ENCODE results near the gene BLACAT1. TPM values are rescaled to one million over a fixed set of nuclear protein-coding genes. Genes with fewer than 3 reads are reported as not detected.
"Not testable (repeated sequence)": the region's sequence is repeated elsewhere in the genome, so short reads cannot be mapped to it uniquely, and the experiment has no call there.

The BLACAT1 gene
- total RNA-seq, 3 donors from 2014 or later: 0.14 to 0.46 (median 0.19) TPM

DNA sequence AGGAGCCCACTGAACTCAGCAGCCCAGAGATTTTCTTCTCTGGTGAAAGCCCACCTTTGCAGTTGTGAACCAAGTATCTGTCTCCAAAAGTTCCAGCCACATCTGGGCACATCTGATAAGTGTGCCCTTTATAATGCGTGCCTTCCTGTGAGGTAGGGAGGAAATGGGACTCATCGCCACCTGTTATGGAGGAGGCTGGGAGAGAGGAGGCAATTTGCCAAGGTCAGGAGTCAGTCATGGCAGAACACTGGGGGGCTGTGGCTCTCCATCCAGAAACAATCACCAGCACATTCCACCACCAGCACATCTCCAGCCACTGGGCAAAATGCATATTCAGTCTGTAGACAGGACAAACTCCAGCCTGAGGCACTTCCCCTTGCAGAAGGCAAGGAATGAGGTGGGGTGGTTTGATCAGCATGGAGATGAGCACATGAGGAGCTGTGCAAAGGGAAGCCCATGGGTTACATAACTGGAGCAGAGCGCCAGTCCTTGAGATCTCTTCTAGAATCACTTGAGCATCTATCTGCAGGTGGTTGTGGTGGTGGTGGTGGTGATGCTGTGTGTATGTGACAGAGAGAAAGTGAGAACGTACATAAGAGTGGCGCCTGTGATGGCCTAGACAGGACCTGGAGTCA is 19.0 kb downstream of the BLACAT1 start:
- no peaks in the 10 kb centered on the region for H3K36me3 ChIP-seq (ENCODE audit: low read depth)
- H3K9me3 ChIP-seq: no peaks in the 10 kb centered on the region
- no peak overlapping the region for H3K4me3 ChIP-seq
- intact Hi-C loops (cut with DNase I, micrococcal nuclease): no loop called here
- ATAC-seq: no peak
- H3K4me1 ChIP-seq (ENCODE audit: low read depth): peaks cover 30% of the 10 kb centered on the region
- TF ChIP-seq, protein P1, sequence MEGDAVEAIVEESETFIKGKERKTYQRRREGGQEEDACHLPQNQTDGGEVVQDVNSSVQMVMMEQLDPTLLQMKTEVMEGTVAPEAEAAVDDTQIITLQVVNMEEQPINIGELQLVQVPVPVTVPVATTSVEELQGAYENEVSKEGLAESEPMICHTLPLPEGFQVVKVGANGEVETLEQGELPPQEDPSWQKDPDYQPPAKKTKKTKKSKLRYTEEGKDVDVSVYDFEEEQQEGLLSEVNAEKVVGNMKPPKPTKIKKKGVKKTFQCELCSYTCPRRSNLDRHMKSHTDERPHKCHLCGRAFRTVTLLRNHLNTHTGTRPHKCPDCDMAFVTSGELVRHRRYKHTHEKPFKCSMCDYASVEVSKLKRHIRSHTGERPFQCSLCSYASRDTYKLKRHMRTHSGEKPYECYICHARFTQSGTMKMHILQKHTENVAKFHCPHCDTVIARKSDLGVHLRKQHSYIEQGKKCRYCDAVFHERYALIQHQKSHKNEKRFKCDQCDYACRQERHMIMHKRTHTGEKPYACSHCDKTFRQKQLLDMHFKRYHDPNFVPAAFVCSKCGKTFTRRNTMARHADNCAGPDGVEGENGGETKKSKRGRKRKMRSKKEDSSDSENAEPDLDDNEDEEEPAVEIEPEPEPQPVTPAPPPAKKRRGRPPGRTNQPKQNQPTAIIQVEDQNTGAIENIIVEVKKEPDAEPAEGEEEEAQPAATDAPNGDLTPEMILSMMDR (IDR thresholded peaks at IDR 0.05): no peak
- DNase-seq: no peak

DNA sequence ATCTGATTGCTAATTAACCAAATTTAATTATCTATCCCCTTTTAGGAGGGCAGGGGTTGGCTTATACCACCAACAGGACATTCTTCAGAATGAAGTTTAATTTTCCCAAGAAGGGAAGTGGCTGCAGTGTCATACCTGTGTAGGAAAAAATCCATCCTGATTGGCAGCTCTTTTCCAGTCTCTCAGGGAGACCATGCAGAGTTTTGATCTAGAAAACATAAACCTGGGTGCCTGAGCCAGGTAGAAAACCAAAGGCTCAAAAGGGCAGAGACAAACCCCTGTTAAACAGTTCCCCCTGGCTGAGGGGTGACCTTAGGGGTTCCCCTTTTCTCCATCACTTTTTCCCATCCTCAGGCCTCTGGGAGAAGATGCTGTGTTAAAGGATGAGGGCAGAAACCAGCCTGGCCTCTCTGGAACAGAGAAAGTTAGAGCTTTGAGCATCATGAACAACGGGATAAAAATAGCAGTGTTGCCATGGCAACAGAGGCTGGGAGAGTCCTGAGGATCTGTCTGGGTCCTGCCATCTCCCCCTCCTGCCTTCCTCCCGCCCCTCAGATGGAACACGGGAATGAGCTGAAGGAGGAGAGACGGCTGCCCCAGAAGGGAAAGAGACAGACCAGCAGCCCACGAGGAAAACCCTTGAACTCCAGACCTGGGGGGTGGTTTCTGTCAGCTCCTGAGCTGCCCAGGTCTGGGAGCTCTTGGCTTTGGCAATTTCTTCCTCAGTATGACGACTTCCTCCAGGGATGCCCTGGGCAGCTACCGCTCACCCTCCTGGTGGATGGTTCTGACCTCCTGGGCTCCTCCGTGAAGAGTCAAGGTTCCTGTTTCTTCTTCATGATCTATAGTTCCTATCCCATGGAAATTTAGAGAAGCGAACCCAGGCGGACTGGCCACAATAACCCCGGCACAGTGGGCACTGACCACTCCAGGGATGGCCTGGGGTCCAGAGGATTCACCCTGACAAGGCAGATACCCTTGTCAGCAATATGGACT is 20.0 kb downstream of the BLACAT1 start:
- TF ChIP-seq, protein P1 (IDR thresholded peaks at IDR 0.05): no peak
- intact Hi-C loops (cut with DNase I, micrococcal nuclease): no loop called here
- Histone ChIP-seq H3K4me3 (no peak overlapping the region), H3K9me3 (no peaks in the 10 kb centered on the region), H3K36me3 (ENCODE audit: low read depth) (no peaks in the 10 kb centered on the region), H3K4me1 (ENCODE audit: low read depth) (peaks cover 22% of the 10 kb centered on the region)
- DNase-seq: no peak
- no peak for ATAC-seq

DNA sequence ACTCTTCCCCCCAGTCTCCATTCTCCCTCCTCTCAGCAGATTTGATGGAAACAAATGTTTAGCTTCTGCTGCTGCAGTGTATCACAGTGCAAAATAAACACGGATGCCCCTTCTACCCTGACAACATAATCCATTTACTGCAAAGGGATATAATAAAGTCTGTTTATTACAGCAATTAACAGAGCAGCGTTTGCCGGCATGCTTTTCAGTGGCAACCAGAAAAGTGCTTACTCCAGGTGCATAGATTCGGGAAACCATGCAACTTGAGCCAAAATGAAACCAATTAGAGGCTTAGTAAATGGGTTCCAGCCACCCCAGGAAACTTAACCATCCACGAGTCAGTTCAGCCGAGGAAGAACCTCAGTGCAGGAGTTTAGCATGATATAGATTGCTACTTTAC is 21.1 kb downstream of the BLACAT1 start:
- Histone ChIP-seq H3K9me3 (no peaks in the 10 kb centered on the region), H3K4me3 (no peak overlapping the region), H3K36me3 (ENCODE audit: low read depth) (no peaks in the 10 kb centered on the region), H3K4me1 (ENCODE audit: low read depth) (peaks cover 14% of the 10 kb centered on the region)
- intact Hi-C loops (cut with DNase I, micrococcal nuclease): no loop called here
- ATAC-seq (peak; percentile 64), DNase-seq (no peak)
- TF ChIP-seq, protein P1 (IDR thresholded peaks at IDR 0.05): no peak

DNA sequence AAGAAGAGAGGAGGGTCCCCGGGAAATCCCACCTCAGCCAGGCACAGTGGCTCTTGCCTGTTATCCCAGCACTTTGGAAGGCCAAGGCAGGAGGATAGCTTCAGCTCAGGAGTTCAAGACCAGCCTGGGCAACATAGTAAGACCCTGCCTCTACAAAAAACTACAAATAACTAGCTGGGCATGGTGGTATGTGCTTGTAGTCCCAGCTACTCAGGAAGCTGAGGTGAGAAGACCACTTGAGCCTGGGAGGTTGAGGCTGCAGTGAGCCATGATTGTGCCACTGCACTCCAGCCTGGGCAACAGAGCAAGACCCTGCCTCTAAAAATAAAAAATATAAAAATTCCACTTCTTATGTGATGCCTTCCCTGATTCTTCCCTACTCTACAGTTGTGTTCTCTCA is 23.2 kb downstream of the BLACAT1 start:
- H3K36me3 ChIP-seq (ENCODE audit: low read depth); H3K4me3 ChIP-seq; DNase-seq; H3K9me3 ChIP-seq; H3K4me1 ChIP-seq (ENCODE audit: low read depth); ATAC-seq; intact Hi-C loops (cut with DNase I, micrococcal nuclease): not testable (repeated sequence)

DNA sequence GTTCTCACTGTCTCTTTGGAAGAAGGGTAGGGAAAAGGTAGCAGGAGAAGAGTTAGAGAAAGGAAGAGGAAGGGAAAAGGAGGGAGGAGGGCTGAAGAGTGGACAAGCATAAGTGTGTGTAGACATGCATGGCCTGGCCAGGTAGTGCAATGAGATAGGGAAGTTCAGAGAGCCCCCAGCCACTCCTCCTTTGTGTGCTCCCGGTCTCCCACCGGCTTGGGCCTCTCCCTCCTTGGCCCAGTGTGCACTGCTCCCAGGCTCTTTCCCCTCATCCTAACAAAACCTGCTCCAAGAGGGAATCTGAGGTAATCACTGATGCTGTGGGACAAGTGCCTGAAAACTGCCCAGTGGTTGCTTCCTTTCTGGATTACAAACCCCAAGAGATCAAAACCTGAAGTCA is 23.7 kb downstream of the BLACAT1 start:
- TF ChIP-seq, protein P1 (IDR thresholded peaks at IDR 0.05): no peak
- intact Hi-C loops (cut with DNase I, micrococcal nuclease): no loop called here
- Histone ChIP-seq H3K36me3 (ENCODE audit: low read depth) (no peaks in the 10 kb centered on the region), H3K4me1 (ENCODE audit: low read depth) (peaks cover 7% of the 10 kb centered on the region), H3K9me3 (no peaks in the 10 kb centered on the region), H3K4me3 (no peak overlapping the region)
- DNase-seq (no peak), ATAC-seq (no peak)
